SK-N-SH treated with all-trans-retinoic acid at 6 μM for 48 hours (cell line): ENCODE data around the gene SLC22A14.

Experiments used
- ARNTL ChIP-seq: fragments of 450-650 bp; formaldehyde crosslinking; IDR thresholded peaks from 2 replicates; pipeline ENCODE4 v1.5.0; 2020; ENCODE audit warnings: low read depth, mild to moderate bottlenecking, moderate library complexity, borderline replicate concordance
- ISL1 ChIP-seq: fragments of 250-450 bp; sonication (Bioruptor Pico); IDR thresholded peaks from 2 replicates; pipeline ENCODE4 v2.1.2; 2022; ENCODE audit warnings: mild to moderate bottlenecking, moderate library complexity
- PATZ1 ChIP-seq: fragments of 250-450 bp; sonication (Bioruptor Pico); IDR thresholded peaks from 2 replicates; pipeline ENCODE4 v1.8.0; 2020; ENCODE audit warnings: mild to moderate bottlenecking, moderate library complexity, borderline replicate concordance
- PPARA ChIP-seq: fragments of 250-450 bp; sonication (Bioruptor Pico); IDR thresholded peaks from 2 replicates; pipeline ENCODE4 v1.5.0; 2020; ENCODE audit warnings: mild to moderate bottlenecking, borderline replicate concordance
- RARB ChIP-seq: fragments of 250-450 bp; sonication (Bioruptor Pico); IDR thresholded peaks from 2 replicates; pipeline ENCODE4 v1.8.0; 2021; ENCODE audit warnings: mild to moderate bottlenecking, moderate library complexity
- TOX ChIP-seq: fragments of 250-450 bp; sonication (Bioruptor Pico); IDR thresholded peaks from 2 replicates; pipeline ENCODE4 v1.8.0; 2021; ENCODE audit warnings: mild to moderate bottlenecking, moderate library complexity, borderline replicate concordance
- ZC3H10 ChIP-seq: fragments of 250-450 bp; sonication (Bioruptor Pico); IDR thresholded peaks from 2 replicates; pipeline ENCODE4 v1.5.1; 2021; ENCODE audit warnings: mild to moderate bottlenecking, moderate library complexity
- ZFP3 ChIP-seq: fragments of 250-450 bp; sonication (Bioruptor Pico); IDR thresholded peaks from 2 replicates; pipeline ENCODE4 v1.5.0; 2020; ENCODE audit warnings: mild to moderate bottlenecking, moderate library complexity
- ZFP30 ChIP-seq: fragments of 450-650 bp; formaldehyde crosslinking; IDR thresholded peaks from 2 replicates; pipeline ENCODE4 v1.5.0; 2022; ENCODE audit warnings: mild to moderate bottlenecking, moderate library complexity
- ZNF70 ChIP-seq: fragments of 450-650 bp; formaldehyde crosslinking; IDR thresholded peaks from 2 replicates; pipeline ENCODE4 v1.5.0; 2020; ENCODE audit warnings: mild to moderate bottlenecking, moderate library complexity
- ZNF8 ChIP-seq: fragments of 450-650 bp; formaldehyde crosslinking; IDR thresholded peaks from 2 replicates; pipeline ENCODE4 v1.5.0; 2020; ENCODE audit warnings: mild to moderate bottlenecking, moderate library complexity

GRCh38 chr3:38314112-38314763 is 32.1 kb downstream of the SLC22A14 start:
- TF ChIP-seq ZNF8 (CRISPR knock-in tag): no peak
- no peak for TF ChIP-seq ZC3H10 (CRISPR knock-in tag)
- TF ChIP-seq PPARA: no peak
- TF ChIP-seq ZNF70: no peak
- no peak for TF ChIP-seq ZFP3 (CRISPR knock-in tag)
- no peak for TF ChIP-seq PATZ1
- TF ChIP-seq TOX (CRISPR knock-in tag): no peak
- TF ChIP-seq ZFP30 (CRISPR knock-in tag): no peak
- TF ChIP-seq ARNTL (CRISPR knock-in tag): no peak
- no peak for TF ChIP-seq RARB (CRISPR knock-in tag)
- TF ChIP-seq ISL1: no peak
